ENCODE data around the gene PTPN23. TPM values are rescaled to one million over a fixed set of nuclear protein-coding genes. Genes with fewer than 3 reads are reported as not detected.

The PTPN23 gene
- total and polyA plus RNA-seq, 10 of the 15 experiments (the other 5 are each of a cell fraction or from before 2014, with no cell fraction given) = 0.44 to 28.6 (median 4.4) TPM

DNA sequence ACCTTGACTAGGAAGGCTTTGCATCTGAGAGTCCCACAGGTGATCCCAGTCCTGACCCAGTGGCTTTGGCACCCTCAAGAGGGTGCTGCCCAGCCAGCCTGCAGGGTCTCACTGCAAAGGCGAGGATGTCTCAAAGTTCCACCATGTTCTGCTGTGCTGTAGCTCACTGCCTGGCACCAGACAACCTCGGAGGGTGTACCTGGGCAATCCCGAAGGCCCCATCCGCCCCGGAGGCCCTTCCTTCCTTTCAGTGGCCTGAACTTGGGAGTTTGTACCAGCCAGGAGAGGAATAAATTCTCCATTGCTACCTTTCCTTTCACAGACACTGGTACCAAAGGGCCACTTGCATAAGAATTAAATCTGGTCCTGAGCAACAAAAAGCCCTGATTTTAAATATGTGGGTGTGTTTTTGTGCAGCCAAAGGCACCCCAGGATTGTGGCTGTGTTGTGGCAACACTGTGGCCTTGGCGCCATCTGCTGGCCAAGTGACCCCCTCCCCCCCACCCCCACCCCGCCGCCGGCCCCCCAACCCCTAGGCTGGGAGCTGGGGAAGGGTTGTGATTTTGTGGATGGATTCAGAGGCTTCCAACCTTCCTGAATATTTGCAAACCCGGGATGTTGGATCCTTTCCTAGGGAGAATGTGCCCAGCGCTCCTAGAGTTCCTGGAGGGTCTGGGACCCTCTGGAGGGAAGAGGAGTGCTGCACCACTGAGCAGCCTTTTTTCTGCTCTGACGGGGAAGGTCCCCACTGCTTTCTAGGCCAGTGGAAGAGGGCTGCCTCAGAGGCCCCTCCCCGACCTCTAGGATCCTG is 9.7 kb upstream of the PTPN23 start:
- 41% methylated on average over 10 of the region's 13 CpGs for WGBS (ENCODE audit: insufficient coverage, insufficient replicate concordance, low lambda C conversion rate, missing lambda C conversion rate)
- no peaks in the 10 kb centered on the region for H3K4me1 ChIP-seq (ENCODE audit: control insufficient read depth, insufficient read depth, low read length)
- no peak overlapping the region for H3K4me3 ChIP-seq
- no peaks in the 10 kb centered on the region for H3K9me3 ChIP-seq (replicated peaks; ENCODE audit: control insufficient read depth, insufficient read depth, low read length)
- H2AFZ ChIP-seq (ENCODE audit: control insufficient read depth, low read depth, low read length) = no peak overlapping the region
- no TSS peak for BruUV-seq (replicated peaks)
- no peak overlapping the region for H3K27ac ChIP-seq (ENCODE audit: control insufficient read depth, insufficient read depth)
- H3K4me2 ChIP-seq (ENCODE audit: control insufficient read depth, insufficient read depth) = no peak overlapping the region
- ATAC-seq (peak; percentile 87), FAIRE-seq (no peak), DNase-seq (ENCODE audit: low read depth, low spot score) (no peak)
- ChIA-PET CTCF (interaction anchor here (0.7 to 2.7 kb wide), 8 partner anchors 9 to 504 kb away, joined by 3 to 18 read pairs (median 6); partner anchors contain the start of gene PTPN23), POLR2A (no interaction called here), RAD21 (ENCODE audit: unreplicated experiment) (no interaction called here), SMC1A (ENCODE audit: uncharacterized antibody, unreplicated experiment) (interaction anchor here (0.5 to 3.0 kb wide), 8 partner anchors 17 to 206 kb away, joined by 3 to 12 read pairs (median 3); partner anchors contain the start of gene SETD2)
- intact Hi-C loops (cut with micrococcal nuclease; ENCODE audit: unreplicated experiment) = loop anchor here (2.0 to 10.0 kb wide), 2 partner anchors 86 to 504 kb away; partner anchors contain the start of genes KIF9 and KLHL18
- TF ChIP-seq, protein P1, sequence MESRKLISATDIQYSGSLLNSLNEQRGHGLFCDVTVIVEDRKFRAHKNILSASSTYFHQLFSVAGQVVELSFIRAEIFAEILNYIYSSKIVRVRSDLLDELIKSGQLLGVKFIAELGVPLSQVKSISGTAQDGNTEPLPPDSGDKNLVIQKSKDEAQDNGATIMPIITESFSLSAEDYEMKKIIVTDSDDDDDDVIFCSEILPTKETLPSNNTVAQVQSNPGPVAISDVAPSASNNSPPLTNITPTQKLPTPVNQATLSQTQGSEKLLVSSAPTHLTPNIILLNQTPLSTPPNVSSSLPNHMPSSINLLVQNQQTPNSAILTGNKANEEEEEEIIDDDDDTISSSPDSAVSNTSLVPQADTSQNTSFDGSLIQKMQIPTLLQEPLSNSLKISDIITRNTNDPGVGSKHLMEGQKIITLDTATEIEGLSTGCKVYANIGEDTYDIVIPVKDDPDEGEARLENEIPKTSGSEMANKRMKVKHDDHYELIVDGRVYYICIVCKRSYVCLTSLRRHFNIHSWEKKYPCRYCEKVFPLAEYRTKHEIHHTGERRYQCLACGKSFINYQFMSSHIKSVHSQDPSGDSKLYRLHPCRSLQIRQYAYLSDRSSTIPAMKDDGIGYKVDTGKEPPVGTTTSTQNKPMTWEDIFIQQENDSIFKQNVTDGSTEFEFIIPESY (IDR thresholded peaks at IDR 0.05) = no peak
- TF ChIP-seq CTCF (IDR thresholded peaks at IDR 0.05 in 2 of 3, conservative IDR thresholded peaks at IDR 0.05 in 1 of 3; ENCODE audit: control insufficient read depth in 2 of 3, extremely low read depth in 1 of 3, insufficient read depth in 1 of 3, low read depth in 3 of 3, low read length in 3 of 3) = peak; percentile 34 to 52 (median 43); a peak in 4 of 6 replicates
- peak; percentile 54 for TF ChIP-seq RAD21 (IDR thresholded peaks at IDR 0.05; ENCODE audit: insufficient read depth, low read depth, low read length)
- no peaks in the 10 kb centered on the region for H3K79me2 ChIP-seq (ENCODE audit: control insufficient read depth, insufficient read depth, low read length)
- in situ Hi-C loops (cut with MboI) = loop anchor here (10.0 kb wide), 1 partner anchor 656 kb away; the partner anchor contains the start of gene PRSS50
- H4K20me1 ChIP-seq (ENCODE audit: control insufficient read depth, insufficient read depth) = no peaks in the 10 kb centered on the region
- no peaks in the 10 kb centered on the region for H3K27me3 ChIP-seq (replicated peaks in 1 of 2; ENCODE audit: control insufficient read depth in 2 of 2, insufficient read depth in 2 of 2, low read length in 1 of 2)
- no peak overlapping the region for H3K9ac ChIP-seq (ENCODE audit: control insufficient read depth, insufficient read depth, low read length)
- H3K36me3 ChIP-seq (ENCODE audit: control insufficient read depth in 2 of 2, insufficient read depth in 2 of 2, low read length in 1 of 2) = no peaks in the 10 kb centered on the region
